Measurements from ENCODE around the gene SMC6. TPM values are rescaled to one million over a fixed set of nuclear protein-coding genes. Genes with fewer than 3 reads are reported as not detected.
A peak's percentile ranks its signal among the peaks of the same experiment; 100 is the strongest.

SMC6 gene
- total and polyA plus RNA-seq, 12 donors, result 4.2 to 18.6 (median 7.6) TPM

- no peaks in the 10 kb centered on the region for H3K4me1 ChIP-seq (replicated peaks in 1 of 2)
- intact Hi-C loops (cut with DNase I), result no loop called here
- H3K27ac ChIP-seq, result no peak overlapping the region
- no peaks in the 10 kb centered on the region for H3K9me3 ChIP-seq (replicated peaks in 1 of 3)
- 52 to 58% (median 55%) methylated on average over 4 of the region's 4 CpGs for WGBS, 4 donors
- no peaks in the 10 kb centered on the region for H3K27me3 ChIP-seq
- TF ChIP-seq POLR2A (IDR thresholded peaks at IDR 0.05), result no peak
- TF ChIP-seq, protein P1, sequence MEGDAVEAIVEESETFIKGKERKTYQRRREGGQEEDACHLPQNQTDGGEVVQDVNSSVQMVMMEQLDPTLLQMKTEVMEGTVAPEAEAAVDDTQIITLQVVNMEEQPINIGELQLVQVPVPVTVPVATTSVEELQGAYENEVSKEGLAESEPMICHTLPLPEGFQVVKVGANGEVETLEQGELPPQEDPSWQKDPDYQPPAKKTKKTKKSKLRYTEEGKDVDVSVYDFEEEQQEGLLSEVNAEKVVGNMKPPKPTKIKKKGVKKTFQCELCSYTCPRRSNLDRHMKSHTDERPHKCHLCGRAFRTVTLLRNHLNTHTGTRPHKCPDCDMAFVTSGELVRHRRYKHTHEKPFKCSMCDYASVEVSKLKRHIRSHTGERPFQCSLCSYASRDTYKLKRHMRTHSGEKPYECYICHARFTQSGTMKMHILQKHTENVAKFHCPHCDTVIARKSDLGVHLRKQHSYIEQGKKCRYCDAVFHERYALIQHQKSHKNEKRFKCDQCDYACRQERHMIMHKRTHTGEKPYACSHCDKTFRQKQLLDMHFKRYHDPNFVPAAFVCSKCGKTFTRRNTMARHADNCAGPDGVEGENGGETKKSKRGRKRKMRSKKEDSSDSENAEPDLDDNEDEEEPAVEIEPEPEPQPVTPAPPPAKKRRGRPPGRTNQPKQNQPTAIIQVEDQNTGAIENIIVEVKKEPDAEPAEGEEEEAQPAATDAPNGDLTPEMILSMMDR (IDR thresholded peaks at IDR 0.05), result no peak
- no peak for DNase-seq
- no peak overlapping the region for H3K4me3 ChIP-seq
- H3K36me3 ChIP-seq (replicated peaks in 1 of 2), result no peaks in the 10 kb centered on the region
Measured at GRCh38 chr2:17793296-17793695, 39.7 kb upstream of the SMC6 start.

- intact Hi-C loops (cut with DNase I), result no loop called here
- H3K27ac ChIP-seq, result no peak overlapping the region
- TF ChIP-seq, protein P1 (IDR thresholded peaks at IDR 0.05), result no peak
- TF ChIP-seq POLR2A (IDR thresholded peaks at IDR 0.05), result no peak
- H3K4me3 ChIP-seq, result no peak overlapping the region
- no peaks in the 10 kb centered on the region for H3K4me1 ChIP-seq (replicated peaks in 1 of 2)
- H3K9me3 ChIP-seq (replicated peaks in 1 of 3), result no peaks in the 10 kb centered on the region
- DNase-seq, result no peak
- H3K36me3 ChIP-seq (replicated peaks in 1 of 2), result no peaks in the 10 kb centered on the region
- H3K27me3 ChIP-seq, result no peaks in the 10 kb centered on the region
- WGBS, 4 donors, result 57 to 86% (median 64%) methylated on average over 1 of the region's 1 CpG; no CpG with 5 or more reads in 1 of the 4 donors
Measured at GRCh38 chr2:17792515-17792914, 38.9 kb upstream of the SMC6 start.

DNA sequence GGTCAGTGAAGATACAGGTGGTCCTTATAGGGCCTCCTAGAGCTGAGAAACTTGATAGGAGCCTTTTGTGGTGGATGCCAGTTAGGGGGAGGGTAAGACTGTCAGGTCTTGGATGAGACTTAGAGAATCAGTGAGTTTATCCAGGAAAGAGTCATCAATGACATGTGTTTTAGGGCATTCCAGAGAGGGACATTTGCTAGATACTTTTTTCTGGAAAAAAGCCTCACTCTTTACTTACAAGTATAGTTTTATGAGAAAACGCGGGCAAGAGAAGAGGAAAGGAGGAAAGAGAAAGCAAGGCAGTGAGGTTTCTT lies 38.2 kb upstream of the SMC6 start:
- Histone ChIP-seq H3K27me3 (no peaks in the 10 kb centered on the region), H3K4me1 (replicated peaks in 1 of 2) (no peaks in the 10 kb centered on the region), H3K4me3 (no peak overlapping the region), H3K27ac (no peak overlapping the region), H3K36me3 (replicated peaks in 1 of 2) (no peaks in the 10 kb centered on the region), H3K9me3 (replicated peaks in 1 of 3) (no peaks in the 10 kb centered on the region)
- intact Hi-C loops (cut with DNase I), result no loop called here
- TF ChIP-seq POLR2A (IDR thresholded peaks at IDR 0.05), result no peak
- TF ChIP-seq, protein P1 (IDR thresholded peaks at IDR 0.05), result no peak
- WGBS, 4 donors, result 68 to 83% (median 81%) methylated on average over 2 of the region's 2 CpGs
- DNase-seq, result no peak

DNA sequence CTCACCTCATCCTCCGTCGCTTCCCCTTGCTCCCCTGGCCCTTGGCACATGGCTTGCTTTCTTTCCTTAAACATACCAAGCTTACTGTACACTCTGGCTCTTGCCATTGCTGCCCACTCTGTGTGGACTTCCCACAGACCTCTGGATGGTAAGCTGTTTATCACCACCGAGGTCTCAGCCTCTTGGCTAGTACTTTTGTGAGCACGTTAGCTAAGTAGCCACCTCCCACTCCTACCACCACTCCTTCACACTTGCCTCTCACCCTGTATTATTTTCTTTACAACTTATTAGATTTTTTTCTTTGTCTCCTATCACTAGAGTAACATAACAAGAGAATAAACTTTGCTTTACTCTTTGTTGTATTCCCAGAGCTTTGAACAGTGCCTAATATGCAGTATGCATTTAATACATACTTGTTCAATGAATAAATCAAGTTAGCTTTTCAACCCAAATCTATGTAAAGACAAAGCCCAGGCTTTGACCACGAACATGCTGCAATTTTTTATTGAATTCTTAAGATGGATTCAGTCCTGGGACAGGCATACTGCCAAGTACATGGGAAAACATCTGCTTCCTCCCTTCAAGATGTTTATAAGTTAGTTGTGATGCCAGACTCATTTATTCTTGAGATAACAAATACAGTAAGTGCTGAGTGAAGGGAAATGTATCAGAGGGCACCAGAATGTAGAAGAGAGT lies 37.7 kb upstream of the SMC6 start:
- DNase-seq, result peak in 1 of 7 donors; percentile 22
- intact Hi-C loops (cut with DNase I), result no loop called here
- no peaks in the 10 kb centered on the region for H3K36me3 ChIP-seq (replicated peaks in 1 of 2)
- H3K4me1 ChIP-seq (replicated peaks in 1 of 2), result no peaks in the 10 kb centered on the region
- H3K27me3 ChIP-seq, result no peaks in the 10 kb centered on the region
- TF ChIP-seq, protein P1 (IDR thresholded peaks at IDR 0.05), result no peak
- H3K9me3 ChIP-seq (replicated peaks in 1 of 3), result no peaks in the 10 kb centered on the region
- no peak overlapping the region for H3K27ac ChIP-seq
- no peak overlapping the region for H3K4me3 ChIP-seq
- 54 to 61% (median 57%) methylated on average over 5 of the region's 5 CpGs for WGBS, 4 donors

Data from adrenal gland (tissue), 12 donors.